SK-MEL-5 (cell line): Measurements from ENCODE around the gene MYH11. TPM values are rescaled to one million over a fixed set of nuclear protein-coding genes. Genes with fewer than 3 reads are reported as not detected.
"Not testable (repeated sequence)": the region's sequence is repeated elsewhere in the genome, so short reads cannot be mapped to it uniquely, and the experiment has no call there.

Experiments
- DNase-seq: peaks from one replicate; pipeline ENCODE4 v3.0.0-alpha.2; 2016; ENCODE audit warnings: low read depth, low spot score
- in situ Hi-C: cut with HindIII; loops from 2 replicates; pipeline ENCODE4 v1.10.0; 2016; ENCODE audit warnings: low sequenced_read_pairs, high pct_unique_total_duplicates, low pct_unique_long_range_greater_than_20kb
- total RNA-seq: library from RNA; depleted of rRNA; stranded (reverse); fragments of >200 nt; shearing (Covaris generic); gene quantifications from 2 replicates; pipeline ENCODE4 v1.2.3, GENCODE V29; 2014

The MYH11 gene
- total RNA-seq, 1 experiment from 2014 or later, result not detected

GRCh38 chr16:15854061-15854460 lies 2.8 kb downstream of the MYH11 start:
- no peak for DNase-seq
- in situ Hi-C loops, result no loop called here

- in situ Hi-C loops, result no loop called here
- DNase-seq, result no peak
Measured at GRCh38 chr16:15853021-15853420, 3.8 kb downstream of the MYH11 start.

- DNase-seq, in situ Hi-C loops: not testable (repeated sequence)
Measured at GRCh38 chr16:15850555-15850954, 6.3 kb downstream of the MYH11 start.

- DNase-seq, result no peak
- in situ Hi-C loops, result no loop called here
Measured at GRCh38 chr16:15849209-15849981, 7.4 kb downstream of the MYH11 start.

- in situ Hi-C loops, result no loop called here
- DNase-seq, result no peak
Measured at GRCh38 chr16:15847611-15848175, 9.1 kb downstream of the MYH11 start.

GRCh38 chr16:15846510-15846909 lies 10.3 kb downstream of the MYH11 start:
- no peak for DNase-seq

GRCh38 chr16:15843635-15844279 lies 13.1 kb downstream of the MYH11 start:
- in situ Hi-C loops, result no loop called here
- DNase-seq, result no peak

More at GRCh38 chr16:15846510-15846909, 10.3 kb downstream of the MYH11 start:
- in situ Hi-C loops, result no loop called here

- not testable (repeated sequence) for DNase-seq
Measured at GRCh38 chr16:15839204-15839603, 17.6 kb downstream of the MYH11 start.

GRCh38 chr16:15837761-15838160 lies 19.1 kb downstream of the MYH11 start:
- no peak for DNase-seq
- in situ Hi-C loops, result no loop called here

More at GRCh38 chr16:15839204-15839603, 17.6 kb downstream of the MYH11 start:
- in situ Hi-C loops, result not testable (repeated sequence)

- no peak for DNase-seq
- in situ Hi-C loops, result no loop called here
Measured at GRCh38 chr16:15836965-15837611, 19.7 kb downstream of the MYH11 start.

GRCh38 chr16:15836074-15836473 lies 20.8 kb downstream of the MYH11 start:
- no peak for DNase-seq
- in situ Hi-C loops, result no loop called here

GRCh38 chr16:15835136-15835878 lies 21.5 kb downstream of the MYH11 start:
- DNase-seq, result no peak
- in situ Hi-C loops, result no loop called here

GRCh38 chr16:15834502-15834901 lies 22.3 kb downstream of the MYH11 start:
- in situ Hi-C loops, result no loop called here
- DNase-seq, result no peak

- DNase-seq, result no peak
- in situ Hi-C loops, result no loop called here
Measured at GRCh38 chr16:15833541-15833940, 23.3 kb downstream of the MYH11 start.

GRCh38 chr16:15832241-15832640 lies 24.6 kb downstream of the MYH11 start:
- in situ Hi-C loops, result no loop called here

GRCh38 chr16:15830832-15831451 lies 25.9 kb downstream of the MYH11 start:
- in situ Hi-C loops, result no loop called here
- DNase-seq, result no peak

More at GRCh38 chr16:15832241-15832640, 24.6 kb downstream of the MYH11 start:
- DNase-seq, result no peak

- in situ Hi-C loops, result no loop called here
- DNase-seq, result no peak
Measured at GRCh38 chr16:15829460-15829859, 27.4 kb downstream of the MYH11 start.
